ENCODE results near the gene NPR2. TPM values are rescaled to one million over a fixed set of nuclear protein-coding genes. Genes with fewer than 3 reads are reported as not detected.
A peak's percentile ranks its signal among the peaks of the same experiment; 100 is the strongest.

Gene NPR2
- total and polyA plus RNA-seq, 8 donors, result 2.2 to 14.6 (median 3.6) TPM

DNA sequence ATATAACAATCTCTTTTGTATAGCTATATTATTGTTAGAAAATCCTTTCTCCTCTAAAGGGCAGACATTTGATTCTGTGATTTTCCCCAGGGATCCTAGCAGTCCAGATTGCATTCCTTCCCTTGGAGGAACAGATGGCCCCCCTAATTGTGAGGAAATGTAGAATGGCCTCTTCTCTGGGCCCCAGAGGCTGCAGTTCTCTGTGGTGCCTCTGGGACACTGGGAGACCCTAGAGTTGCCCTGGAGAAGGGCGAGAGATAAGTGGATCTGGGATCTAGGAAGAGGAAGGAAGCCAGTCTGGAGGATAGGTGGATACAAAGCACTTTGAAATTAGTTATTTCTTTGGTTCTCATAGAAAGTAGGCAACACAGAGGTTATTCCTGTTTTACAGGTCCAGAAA is 25.3 kb downstream of the NPR2 start:
- no peaks in the 10 kb centered on the region for H3K27me3 ChIP-seq
- FAIRE-seq (no peak), ATAC-seq (no peak), DNase-seq (no peak)
- H3K27ac ChIP-seq, result no peak overlapping the region
- intact Hi-C loops (cut with DNase I), result loop anchor here in 1 of 3 donors (10.0 kb wide), 1 partner anchor 62 kb away; the partner anchor contains the start of gene MSMP
- H3K9me3 ChIP-seq, result no peaks in the 10 kb centered on the region
- no peak overlapping the region for H3K4me3 ChIP-seq
- peaks cover 0 to 16% (median 9%) of the 10 kb centered on the region in 3 donors for H3K4me1 ChIP-seq
- TF ChIP-seq, protein P1, sequence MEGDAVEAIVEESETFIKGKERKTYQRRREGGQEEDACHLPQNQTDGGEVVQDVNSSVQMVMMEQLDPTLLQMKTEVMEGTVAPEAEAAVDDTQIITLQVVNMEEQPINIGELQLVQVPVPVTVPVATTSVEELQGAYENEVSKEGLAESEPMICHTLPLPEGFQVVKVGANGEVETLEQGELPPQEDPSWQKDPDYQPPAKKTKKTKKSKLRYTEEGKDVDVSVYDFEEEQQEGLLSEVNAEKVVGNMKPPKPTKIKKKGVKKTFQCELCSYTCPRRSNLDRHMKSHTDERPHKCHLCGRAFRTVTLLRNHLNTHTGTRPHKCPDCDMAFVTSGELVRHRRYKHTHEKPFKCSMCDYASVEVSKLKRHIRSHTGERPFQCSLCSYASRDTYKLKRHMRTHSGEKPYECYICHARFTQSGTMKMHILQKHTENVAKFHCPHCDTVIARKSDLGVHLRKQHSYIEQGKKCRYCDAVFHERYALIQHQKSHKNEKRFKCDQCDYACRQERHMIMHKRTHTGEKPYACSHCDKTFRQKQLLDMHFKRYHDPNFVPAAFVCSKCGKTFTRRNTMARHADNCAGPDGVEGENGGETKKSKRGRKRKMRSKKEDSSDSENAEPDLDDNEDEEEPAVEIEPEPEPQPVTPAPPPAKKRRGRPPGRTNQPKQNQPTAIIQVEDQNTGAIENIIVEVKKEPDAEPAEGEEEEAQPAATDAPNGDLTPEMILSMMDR (IDR thresholded peaks at IDR 0.05), result no peak
- no peaks in the 10 kb centered on the region for H3K36me3 ChIP-seq
- 75 to 81% methylated on average over 1 of the region's 1 CpG for WGBS, 2 donors

- H3K27ac ChIP-seq, result no peak overlapping the region
- DNase-seq, result no peak
- WGBS, 2 donors, result 81 to 91% methylated on average over 3 of the region's 3 CpGs
- no peak overlapping the region for H3K4me3 ChIP-seq
- FAIRE-seq, result no peak
- no peak for ATAC-seq
- TF ChIP-seq, protein P1 (IDR thresholded peaks at IDR 0.05), result no peak
- H3K36me3 ChIP-seq, result no peaks in the 10 kb centered on the region
- H3K4me1 ChIP-seq, result peaks cover 0 to 10% (median 9%) of the 10 kb centered on the region in 3 donors
- H3K9me3 ChIP-seq, result no peaks in the 10 kb centered on the region
- intact Hi-C loops (cut with DNase I), result loop anchor here in 1 of 3 donors (10.0 kb wide), 1 partner anchor 64 kb away; the partner anchor contains the start of gene MSMP
- no peaks in the 10 kb centered on the region for H3K27me3 ChIP-seq
Measured at GRCh38 chr9:35818341-35818740, 26.9 kb downstream of the NPR2 start.

DNA sequence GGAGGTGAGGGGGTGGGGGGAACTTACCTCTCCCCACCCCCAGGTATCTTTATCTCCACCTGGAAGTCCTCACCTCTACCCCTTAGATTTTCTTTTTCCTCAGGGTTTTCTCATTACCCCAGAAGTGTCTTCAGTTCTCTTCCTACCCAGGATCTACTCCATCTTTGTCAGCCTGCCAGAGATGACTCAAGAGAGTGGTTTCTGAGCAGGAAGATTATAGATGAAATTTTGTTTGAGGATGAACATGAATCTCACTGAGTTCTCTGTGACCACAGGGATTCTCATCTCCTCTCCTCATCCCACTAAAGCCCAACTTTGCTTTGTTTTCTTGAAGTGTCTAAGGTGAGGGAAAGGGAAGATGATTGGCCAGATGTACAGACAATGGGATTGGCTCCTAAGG is 28.7 kb downstream of the NPR2 start:
- Histone ChIP-seq H3K27ac (no peak overlapping the region), H3K9me3 (no peaks in the 10 kb centered on the region), H3K4me1 (no peaks in the 10 kb centered on the region), H3K4me3 (no peak overlapping the region), H3K27me3 (no peaks in the 10 kb centered on the region), H3K36me3 (no peaks in the 10 kb centered on the region)
- FAIRE-seq (no peak), DNase-seq (no peak), ATAC-seq (no peak)
- intact Hi-C loops (cut with DNase I), result no loop called here
- TF ChIP-seq, protein P1 (IDR thresholded peaks at IDR 0.05), result no peak

- ATAC-seq (no peak), FAIRE-seq (no peak), DNase-seq (no peak)
- H3K4me3 ChIP-seq, result no peak overlapping the region
- TF ChIP-seq, protein P1 (IDR thresholded peaks at IDR 0.05), result no peak
- intact Hi-C loops (cut with DNase I), result no loop called here
- H3K9me3 ChIP-seq, result no peaks in the 10 kb centered on the region
- H3K27me3 ChIP-seq, result no peaks in the 10 kb centered on the region
- H3K36me3 ChIP-seq, result no peaks in the 10 kb centered on the region
- no peak overlapping the region for H3K27ac ChIP-seq
- H3K4me1 ChIP-seq, result no peaks in the 10 kb centered on the region
Measured at GRCh38 chr9:35822926-35823325, 31.5 kb downstream of the NPR2 start.

DNA sequence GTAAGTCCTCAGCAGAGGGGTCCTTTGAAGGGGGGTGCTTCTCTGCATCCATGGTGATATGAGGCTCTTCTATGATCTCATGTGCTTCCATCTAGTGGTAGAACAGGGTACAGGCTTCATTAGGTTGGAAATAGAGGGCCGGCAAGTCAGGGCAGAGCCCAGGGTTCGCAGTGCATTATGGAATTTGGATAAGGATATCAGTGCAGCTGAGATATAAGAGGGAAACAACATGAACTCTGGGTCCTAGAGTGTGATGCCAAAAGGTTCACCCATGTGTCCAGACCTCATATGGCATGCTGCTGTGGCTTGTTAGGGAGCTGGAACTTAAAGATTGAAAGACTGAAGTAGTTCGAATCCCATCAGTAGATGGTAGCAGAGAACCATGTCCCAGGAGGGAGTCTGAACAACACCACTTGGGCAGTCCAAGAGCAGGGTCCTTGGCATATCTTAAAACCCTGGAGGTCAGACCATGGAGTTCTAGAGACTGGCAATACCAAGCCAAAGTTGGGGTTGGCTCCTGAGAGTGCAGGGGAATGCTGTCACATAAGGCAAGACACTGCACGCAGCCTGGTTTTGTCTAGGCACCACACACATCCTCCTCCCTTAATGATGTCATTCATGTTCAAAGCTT is 34.8 kb downstream of the NPR2 start:
- WGBS, 2 donors, result 26 to 29% methylated on average over 4 of the region's 4 CpGs
- H3K9me3 ChIP-seq, result no peaks in the 10 kb centered on the region
- no peaks in the 10 kb centered on the region for H3K27me3 ChIP-seq
- ATAC-seq (peak; percentile 44 to 73 (median 64)), DNase-seq (peak in 2 of 6 donors; percentile 38 to 51), FAIRE-seq (no peak)
- no peak overlapping the region for H3K27ac ChIP-seq
- H3K4me1 ChIP-seq, result peaks cover 5 to 8% (median 6%) of the 10 kb centered on the region in 3 donors
- H3K36me3 ChIP-seq, result no peaks in the 10 kb centered on the region
- no peak overlapping the region for H3K4me3 ChIP-seq
- intact Hi-C loops (cut with DNase I), result no loop called here
- TF ChIP-seq, protein P1 (IDR thresholded peaks at IDR 0.05), result peak; percentile 52 to 68 (median 64)

Measured in pancreas (tissue), 10 donors.